ENCODE data around the gene SH2D7.

SH2D7 gene

GRCh38 chr15:78077053-78077870 is 15.1 kb upstream of the SH2D7 start, which contains the start of gene TBC1D2B:
Gene TBC1D2B, minus strand, starts transcription at chr15:78077711. Its CDS starts 59 bp downstream, at chr15:78077652.
- H3K27me3 ChIP-seq (ENCODE audit: control insufficient read depth in 2 of 2, insufficient read depth in 2 of 2, low read length in 2 of 2) = no peaks in the 10 kb centered on the region
- peaks cover 27 to 39% of the 10 kb centered on the region in 2 donors for H3K4me1 ChIP-seq (ENCODE audit: control insufficient read depth in 2 of 2, insufficient read depth in 2 of 2, low read length in 2 of 2)
- peak within 1 kb of the TSS; percentile 84 to 94 for H3K4me3 ChIP-seq (ENCODE audit: low read length in 2 of 2)
- H3K27ac ChIP-seq (ENCODE audit: low read depth in 2 of 2, low read length in 2 of 2) = peak within 1 kb of the TSS; percentile 92 to 94
- no peaks in the 10 kb centered on the region for H3K9me3 ChIP-seq (ENCODE audit: control insufficient read depth in 2 of 2, low read length in 2 of 2)
- H3K9ac ChIP-seq (ENCODE audit: low read depth in 1 of 2, low read length in 2 of 2) = peak within 1 kb of the TSS; percentile 83 to 90
- H3K36me3 ChIP-seq (ENCODE audit: control insufficient read depth in 2 of 2, insufficient read depth in 2 of 2, low read length in 2 of 2) = no peaks in the 10 kb centered on the region

- H3K27ac ChIP-seq (ENCODE audit: low read depth in 2 of 2, low read length in 2 of 2) = peak overlapping the region; percentile 92 to 94
- H3K4me3 ChIP-seq (ENCODE audit: low read length in 2 of 2) = peak overlapping the region; percentile 66 to 77
- peak overlapping the region in 1 of 2 donors; percentile 47 for H3K9ac ChIP-seq (ENCODE audit: low read depth in 1 of 2, low read length in 2 of 2)
- H3K9me3 ChIP-seq (ENCODE audit: control insufficient read depth in 2 of 2, low read length in 2 of 2) = no peaks in the 10 kb centered on the region
- peaks cover 27 to 39% of the 10 kb centered on the region in 2 donors for H3K4me1 ChIP-seq (ENCODE audit: control insufficient read depth in 2 of 2, insufficient read depth in 2 of 2, low read length in 2 of 2)
- H3K36me3 ChIP-seq (ENCODE audit: control insufficient read depth in 2 of 2, insufficient read depth in 2 of 2, low read length in 2 of 2) = no peaks in the 10 kb centered on the region
- no peaks in the 10 kb centered on the region for H3K27me3 ChIP-seq (ENCODE audit: control insufficient read depth in 2 of 2, insufficient read depth in 2 of 2, low read length in 2 of 2)
These were observed 14.5 kb upstream of the SH2D7 start for GRCh38 chr15:78077871-78078210.

GRCh38 chr15:78079298-78080087 is 12.9 kb upstream of the SH2D7 start:
- Histone ChIP-seq H3K36me3 (ENCODE audit: control insufficient read depth in 2 of 2, insufficient read depth in 2 of 2, low read length in 2 of 2) (no peaks in the 10 kb centered on the region), H3K27ac (ENCODE audit: low read depth in 2 of 2, low read length in 2 of 2) (no peak overlapping the region)

GRCh38 chr15:78080088-78080460 is 12.3 kb upstream of the SH2D7 start:
- Histone ChIP-seq H3K36me3 (ENCODE audit: control insufficient read depth in 2 of 2, insufficient read depth in 2 of 2, low read length in 2 of 2) (no peaks in the 10 kb centered on the region), H3K27me3 (ENCODE audit: control insufficient read depth in 2 of 2, insufficient read depth in 2 of 2, low read length in 2 of 2) (no peaks in the 10 kb centered on the region), H3K27ac (ENCODE audit: low read depth in 2 of 2, low read length in 2 of 2) (peak overlapping the region in 1 of 2 donors; percentile 32), H3K4me1 (ENCODE audit: control insufficient read depth in 2 of 2, insufficient read depth in 2 of 2, low read length in 2 of 2) (peaks cover 36 to 41% of the 10 kb centered on the region in 2 donors), H3K4me3 (ENCODE audit: low read length in 2 of 2) (no peak overlapping the region), H3K9ac (ENCODE audit: low read depth in 1 of 2, low read length in 2 of 2) (peak overlapping the region in 1 of 2 donors; percentile 28), H3K9me3 (ENCODE audit: control insufficient read depth in 2 of 2, low read length in 2 of 2) (no peaks in the 10 kb centered on the region)

More at GRCh38 chr15:78079298-78080087, 12.9 kb upstream of the SH2D7 start:
- peak overlapping the region in 1 of 2 donors; percentile 28 for H3K9ac ChIP-seq (ENCODE audit: low read depth in 1 of 2, low read length in 2 of 2)
- H3K4me1 ChIP-seq (ENCODE audit: control insufficient read depth in 2 of 2, insufficient read depth in 2 of 2, low read length in 2 of 2) = peaks cover 32 to 40% of the 10 kb centered on the region in 2 donors
- H3K27me3 ChIP-seq (ENCODE audit: control insufficient read depth in 2 of 2, insufficient read depth in 2 of 2, low read length in 2 of 2) = no peaks in the 10 kb centered on the region
- H3K4me3 ChIP-seq (ENCODE audit: low read length in 2 of 2) = no peak overlapping the region
- H3K9me3 ChIP-seq (ENCODE audit: control insufficient read depth in 2 of 2, low read length in 2 of 2) = no peaks in the 10 kb centered on the region

- H3K36me3 ChIP-seq (ENCODE audit: control insufficient read depth in 2 of 2, insufficient read depth in 2 of 2, low read length in 2 of 2) = no peaks in the 10 kb centered on the region
- H3K4me3 ChIP-seq (ENCODE audit: low read length in 2 of 2) = no peak overlapping the region
- peaks cover 24 to 30% of the 10 kb centered on the region in 2 donors for H3K4me1 ChIP-seq (ENCODE audit: control insufficient read depth in 2 of 2, insufficient read depth in 2 of 2, low read length in 2 of 2)
- H3K9me3 ChIP-seq (ENCODE audit: control insufficient read depth in 2 of 2, low read length in 2 of 2) = no peaks in the 10 kb centered on the region
- no peaks in the 10 kb centered on the region for H3K27me3 ChIP-seq (ENCODE audit: control insufficient read depth in 2 of 2, insufficient read depth in 2 of 2, low read length in 2 of 2)
- no peak overlapping the region for H3K9ac ChIP-seq (ENCODE audit: low read depth in 1 of 2, low read length in 2 of 2)
- peak overlapping the region; percentile 38 to 54 for H3K27ac ChIP-seq (ENCODE audit: low read depth in 2 of 2, low read length in 2 of 2)
These were observed 10.1 kb upstream of the SH2D7 start for GRCh38 chr15:78082106-78082742.

GRCh38 chr15:78082743-78083110 is 9.6 kb upstream of the SH2D7 start:
- H3K4me3 ChIP-seq (ENCODE audit: low read length in 2 of 2) = no peak overlapping the region
- H3K9me3 ChIP-seq (ENCODE audit: control insufficient read depth in 2 of 2, low read length in 2 of 2) = no peaks in the 10 kb centered on the region
- H3K27ac ChIP-seq (ENCODE audit: low read depth in 2 of 2, low read length in 2 of 2) = peak overlapping the region; percentile 4 to 54
- H3K4me1 ChIP-seq (ENCODE audit: control insufficient read depth in 2 of 2, insufficient read depth in 2 of 2, low read length in 2 of 2) = peaks cover 24 to 30% of the 10 kb centered on the region in 2 donors
- H3K9ac ChIP-seq (ENCODE audit: low read depth in 1 of 2, low read length in 2 of 2) = no peak overlapping the region
- H3K27me3 ChIP-seq (ENCODE audit: control insufficient read depth in 2 of 2, insufficient read depth in 2 of 2, low read length in 2 of 2) = no peaks in the 10 kb centered on the region
- no peaks in the 10 kb centered on the region for H3K36me3 ChIP-seq (ENCODE audit: control insufficient read depth in 2 of 2, insufficient read depth in 2 of 2, low read length in 2 of 2)

GRCh38 chr15:78083186-78083585 is 9.2 kb upstream of the SH2D7 start:
- Histone ChIP-seq H3K27me3 (ENCODE audit: control insufficient read depth in 2 of 2, insufficient read depth in 2 of 2, low read length in 2 of 2) (no peaks in the 10 kb centered on the region), H3K27ac (ENCODE audit: low read depth in 2 of 2, low read length in 2 of 2) (peak overlapping the region; percentile 4 to 54), H3K4me3 (ENCODE audit: low read length in 2 of 2) (no peak overlapping the region), H3K9me3 (ENCODE audit: control insufficient read depth in 2 of 2, low read length in 2 of 2) (no peaks in the 10 kb centered on the region), H3K9ac (ENCODE audit: low read depth in 1 of 2, low read length in 2 of 2) (no peak overlapping the region), H3K4me1 (ENCODE audit: control insufficient read depth in 2 of 2, insufficient read depth in 2 of 2, low read length in 2 of 2) (peaks cover 20 to 28% of the 10 kb centered on the region in 2 donors), H3K36me3 (ENCODE audit: control insufficient read depth in 2 of 2, insufficient read depth in 2 of 2, low read length in 2 of 2) (no peaks in the 10 kb centered on the region)

- H3K27me3 ChIP-seq (ENCODE audit: control insufficient read depth in 2 of 2, insufficient read depth in 2 of 2, low read length in 2 of 2) = no peaks in the 10 kb centered on the region
- no peak overlapping the region for H3K9ac ChIP-seq (ENCODE audit: low read depth in 1 of 2, low read length in 2 of 2)
- H3K27ac ChIP-seq (ENCODE audit: low read depth in 2 of 2, low read length in 2 of 2) = peak overlapping the region; percentile 53 to 54
- peaks cover 24 to 33% of the 10 kb centered on the region in 2 donors for H3K4me1 ChIP-seq (ENCODE audit: control insufficient read depth in 2 of 2, insufficient read depth in 2 of 2, low read length in 2 of 2)
- H3K4me3 ChIP-seq (ENCODE audit: low read length in 2 of 2) = no peak overlapping the region
- no peaks in the 10 kb centered on the region for H3K9me3 ChIP-seq (ENCODE audit: control insufficient read depth in 2 of 2, low read length in 2 of 2)
- no peaks in the 10 kb centered on the region for H3K36me3 ChIP-seq (ENCODE audit: control insufficient read depth in 2 of 2, insufficient read depth in 2 of 2, low read length in 2 of 2)
These were observed 8.5 kb upstream of the SH2D7 start for GRCh38 chr15:78083687-78084448.

- Histone ChIP-seq H3K9ac (ENCODE audit: low read depth in 1 of 2, low read length in 2 of 2) (no peak overlapping the region), H3K4me3 (ENCODE audit: low read length in 2 of 2) (no peak overlapping the region), H3K4me1 (ENCODE audit: control insufficient read depth in 2 of 2, insufficient read depth in 2 of 2, low read length in 2 of 2) (peaks cover 24 to 33% of the 10 kb centered on the region in 2 donors), H3K36me3 (ENCODE audit: control insufficient read depth in 2 of 2, insufficient read depth in 2 of 2, low read length in 2 of 2) (no peaks in the 10 kb centered on the region), H3K9me3 (ENCODE audit: control insufficient read depth in 2 of 2, low read length in 2 of 2) (no peaks in the 10 kb centered on the region), H3K27me3 (ENCODE audit: control insufficient read depth in 2 of 2, insufficient read depth in 2 of 2, low read length in 2 of 2) (no peaks in the 10 kb centered on the region), H3K27ac (ENCODE audit: low read depth in 2 of 2, low read length in 2 of 2) (peak overlapping the region; percentile 52 to 53)
These were observed 8.0 kb upstream of the SH2D7 start for GRCh38 chr15:78084449-78084750.

Data from mucosa of rectum (tissue), 2 donors.